ENCODE data around the gene GAS7.
"Not testable (repeated sequence)": the region's sequence is repeated elsewhere in the genome, so short reads cannot be mapped to it uniquely, and the experiment has no call there.

The GAS7 gene

DNA sequence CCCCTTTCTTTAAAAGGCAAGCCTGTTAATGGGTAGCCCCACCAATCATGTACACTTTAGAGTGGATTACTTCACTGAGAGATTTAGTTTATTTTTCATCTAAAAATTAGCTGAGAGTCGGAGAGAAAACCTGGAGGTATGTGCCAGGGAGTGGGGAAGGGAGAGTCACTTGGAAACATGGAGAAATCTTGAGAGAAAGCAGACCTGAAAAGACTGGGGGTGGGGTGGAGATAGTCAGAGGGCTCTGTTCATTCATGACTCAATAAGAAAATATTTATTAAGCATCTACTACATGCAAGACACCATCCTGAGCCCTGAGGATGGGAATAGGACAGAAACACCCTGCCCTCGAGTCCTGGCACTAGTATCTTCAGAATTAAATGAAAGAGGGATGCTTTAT, 265.9 kb downstream of the GAS7 start:
- DNase-seq: no peak

DNA sequence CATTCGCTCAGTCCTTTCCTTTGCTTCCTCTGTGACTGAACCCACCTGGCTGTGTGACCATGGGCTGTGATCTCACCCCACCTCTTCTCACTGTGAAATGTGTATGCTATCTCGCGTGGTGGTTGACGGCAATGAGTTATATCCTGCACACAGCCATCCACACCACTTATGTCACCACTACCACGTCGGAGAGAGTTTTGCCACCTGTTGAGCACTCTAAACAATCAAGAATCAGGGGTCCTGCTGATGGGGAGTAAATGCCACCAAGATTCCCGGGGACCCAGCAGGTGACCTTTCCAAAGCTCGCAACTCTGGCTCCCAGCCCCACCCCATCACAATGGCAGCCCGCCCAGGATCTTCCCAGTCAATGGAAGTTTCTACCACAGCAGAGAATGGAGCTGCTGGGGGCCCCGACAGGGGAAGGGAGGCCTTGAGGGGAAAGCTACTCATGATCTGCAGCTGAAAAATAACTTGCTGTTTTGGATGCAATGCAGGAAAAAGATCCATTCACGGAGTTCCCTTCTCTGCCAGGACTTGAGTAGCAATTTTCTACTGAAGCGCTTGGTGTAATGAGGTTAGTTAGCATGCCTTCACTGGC, 267.2 kb downstream of the GAS7 start:
- DNase-seq: no peak

DNA sequence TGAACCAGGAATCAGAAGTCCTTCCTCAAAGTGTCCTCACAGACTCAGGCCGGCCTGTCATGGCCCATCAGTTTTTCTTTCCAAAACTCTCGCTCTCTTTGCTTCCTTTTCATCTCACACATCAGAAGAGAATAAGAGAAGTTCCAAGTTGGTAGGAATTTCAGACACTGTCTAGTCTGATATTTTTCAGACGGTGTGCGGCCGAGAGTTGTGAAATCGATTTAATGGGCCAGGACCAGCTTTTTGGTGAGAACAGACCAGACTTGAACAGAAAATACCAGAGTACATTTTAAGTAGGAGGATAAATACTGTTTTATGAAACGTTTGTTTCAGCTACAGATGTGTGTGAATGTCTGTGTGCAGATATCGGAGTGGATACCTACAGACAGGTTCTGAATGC, 268.5 kb downstream of the GAS7 start:
- DNase-seq: no peak

DNA sequence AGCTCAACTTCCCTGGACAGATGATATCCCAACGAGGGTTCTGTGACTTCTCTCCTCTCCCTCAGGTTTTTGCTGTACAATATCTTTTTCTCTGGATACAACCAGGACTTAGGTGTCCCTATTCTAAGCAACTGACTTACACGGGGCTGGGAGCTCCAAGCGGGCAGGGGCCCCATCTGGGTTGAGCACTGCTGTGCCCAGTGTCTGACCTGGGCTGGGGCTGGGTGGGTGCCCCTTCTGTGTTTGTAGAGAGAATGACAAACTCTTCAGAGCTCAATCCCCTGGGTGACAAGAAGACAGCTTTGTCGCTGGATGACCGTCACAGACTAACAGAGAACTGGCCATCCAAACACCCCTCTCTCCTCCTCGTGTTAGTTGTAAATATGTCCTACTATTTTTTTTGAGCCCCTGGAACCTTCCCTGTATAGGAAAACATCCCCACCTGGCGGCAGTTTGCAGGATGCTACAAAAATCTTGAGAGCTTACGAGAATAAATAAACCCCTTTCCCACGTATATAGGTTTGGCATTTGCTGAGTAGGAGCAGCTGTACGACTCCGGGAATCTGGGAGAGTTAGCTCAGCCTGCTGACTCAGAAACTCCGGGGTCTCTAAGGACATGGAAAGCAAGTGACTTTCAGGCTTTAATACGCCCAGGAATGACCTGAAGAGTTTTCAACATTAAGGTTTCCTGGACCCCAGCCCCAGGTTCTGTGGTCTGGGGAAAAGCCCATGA, 269.6 kb downstream of the GAS7 start:
- no peak for DNase-seq

DNA sequence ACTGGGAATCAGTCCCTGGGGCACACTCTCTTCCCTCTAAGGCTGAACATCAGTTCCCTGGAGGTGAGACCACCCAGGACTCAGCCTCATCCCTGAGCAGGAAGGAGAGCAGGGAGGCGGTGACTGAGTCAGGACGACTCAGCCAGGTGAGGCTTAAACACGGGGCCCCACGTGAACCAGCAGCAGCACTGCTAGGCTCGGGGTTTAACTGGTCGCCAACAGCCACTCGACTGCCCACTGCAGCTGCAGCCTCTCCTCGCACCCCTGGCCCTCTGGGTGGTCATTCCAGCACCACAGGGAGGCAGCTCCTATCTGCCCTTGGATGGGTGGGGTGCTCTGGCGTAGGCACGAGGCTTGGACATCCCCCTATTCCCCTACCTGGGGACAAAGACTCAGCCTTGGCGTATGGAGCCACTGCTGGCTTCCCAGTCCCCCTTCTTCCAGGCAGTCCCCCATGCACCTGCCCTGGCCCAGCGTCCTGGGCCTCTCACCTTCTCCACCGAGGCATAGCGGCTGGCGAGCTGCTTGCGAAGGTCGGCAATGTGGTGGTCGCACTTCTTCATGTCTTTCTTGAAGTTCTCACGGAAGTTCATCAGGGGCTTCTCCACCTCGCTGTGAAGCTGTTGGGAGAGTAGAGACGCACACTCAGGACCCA, 272.1 kb downstream of the GAS7 start:
- no peak for DNase-seq

DNA sequence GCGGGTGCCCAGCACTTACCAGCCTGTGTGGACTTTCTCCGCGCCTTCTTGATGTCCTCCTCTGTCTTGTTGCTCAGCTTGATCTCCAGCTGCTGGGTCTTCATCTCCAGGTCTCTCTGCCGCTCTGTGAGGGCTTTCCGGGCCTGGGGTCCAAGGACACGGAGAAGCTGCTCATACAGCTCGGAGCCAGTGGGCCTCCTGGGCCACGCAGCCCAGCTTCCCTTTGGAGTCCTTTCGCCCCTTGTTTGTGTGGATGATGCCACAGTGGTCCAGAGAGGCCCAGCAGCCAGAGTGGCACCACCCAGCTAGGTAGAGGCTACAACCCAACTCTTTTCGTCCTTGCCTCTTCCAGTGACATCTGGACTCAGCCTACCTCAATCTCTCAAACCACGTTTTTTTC, 272.9 kb downstream of the GAS7 start:
- DNase-seq: no peak

DNA sequence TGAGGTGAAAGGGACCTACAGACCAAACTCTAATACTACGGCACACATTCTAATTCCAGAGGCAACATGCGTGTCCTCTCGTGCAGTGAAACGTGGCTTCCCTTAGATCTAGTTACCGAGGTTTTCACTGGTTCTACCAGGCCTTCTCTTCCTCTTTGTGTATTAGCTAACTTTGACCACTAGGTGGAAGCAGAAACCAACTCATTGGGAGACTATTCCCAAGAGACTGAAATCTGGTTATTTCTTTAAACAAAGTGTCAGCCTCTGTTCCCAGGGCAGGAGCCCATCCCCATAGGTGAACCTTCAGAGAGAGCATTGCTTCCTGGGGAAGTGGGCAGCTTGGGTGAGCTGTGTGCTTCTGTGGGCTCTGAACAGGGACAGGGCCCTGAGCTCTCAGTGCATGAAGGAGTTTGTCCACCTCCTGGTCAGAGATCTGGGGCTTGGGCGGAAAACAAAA, 273.6 kb downstream of the GAS7 start:
- no peak for DNase-seq

DNA sequence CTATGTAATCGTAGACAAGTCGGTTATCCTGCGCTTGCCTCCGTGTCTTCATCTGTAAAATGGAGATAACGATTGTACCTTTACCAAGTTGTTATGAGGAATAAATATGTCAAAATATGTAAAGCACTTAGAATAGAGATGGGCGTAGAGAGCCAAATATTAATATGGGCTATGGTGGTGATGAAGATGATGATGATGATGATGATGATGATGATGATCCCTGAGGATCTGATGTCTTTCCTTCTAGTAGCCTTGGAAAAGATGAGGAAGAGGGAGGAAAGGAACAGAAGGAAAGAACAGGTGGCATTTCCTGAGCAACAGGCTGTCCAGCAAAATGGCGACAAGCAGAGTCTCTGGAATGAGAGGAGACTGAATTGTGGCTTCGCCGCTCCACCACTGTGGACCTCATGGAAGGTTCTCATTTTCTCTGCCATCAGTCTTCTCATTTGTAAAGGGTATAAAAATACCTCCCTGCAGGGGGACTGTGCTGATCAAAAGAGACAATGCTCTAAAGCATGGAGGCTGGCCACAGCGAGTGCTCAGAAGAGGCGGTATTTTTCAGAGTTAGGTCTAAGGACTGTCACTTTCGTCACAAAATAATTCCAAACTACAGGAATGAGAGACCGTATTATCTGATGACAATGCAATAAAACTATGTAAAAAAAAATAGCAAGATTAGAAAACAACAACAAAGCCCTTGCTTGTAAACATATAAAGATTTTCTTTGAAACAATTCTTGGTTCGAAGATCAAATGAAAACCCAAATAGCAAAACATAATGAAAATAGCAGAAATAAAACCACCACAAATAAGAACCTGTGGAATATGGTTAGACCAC, 276.2 kb downstream of the GAS7 start:
- DNase-seq: no peak

DNA sequence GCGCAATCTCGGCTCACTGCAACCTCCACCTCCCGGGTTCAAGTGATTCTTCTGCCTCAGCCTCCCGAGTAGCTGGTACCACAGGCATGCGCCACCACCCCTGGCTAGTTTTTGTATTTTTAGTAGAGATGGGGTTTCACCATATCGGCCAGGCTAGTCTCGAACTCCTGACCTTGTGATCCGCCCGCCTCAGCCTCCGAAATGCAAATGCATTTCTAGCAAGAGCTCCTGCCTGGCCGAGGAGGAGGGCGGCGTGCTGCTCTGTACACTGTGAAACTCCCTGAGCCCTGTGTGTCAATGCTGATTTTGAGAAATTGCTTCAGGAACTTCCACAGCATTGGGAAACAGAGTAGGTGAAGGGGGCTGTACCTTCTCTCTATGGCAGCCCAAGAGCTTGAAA, 277.2 kb downstream of the GAS7 start:
- not testable (repeated sequence) for DNase-seq

DNA sequence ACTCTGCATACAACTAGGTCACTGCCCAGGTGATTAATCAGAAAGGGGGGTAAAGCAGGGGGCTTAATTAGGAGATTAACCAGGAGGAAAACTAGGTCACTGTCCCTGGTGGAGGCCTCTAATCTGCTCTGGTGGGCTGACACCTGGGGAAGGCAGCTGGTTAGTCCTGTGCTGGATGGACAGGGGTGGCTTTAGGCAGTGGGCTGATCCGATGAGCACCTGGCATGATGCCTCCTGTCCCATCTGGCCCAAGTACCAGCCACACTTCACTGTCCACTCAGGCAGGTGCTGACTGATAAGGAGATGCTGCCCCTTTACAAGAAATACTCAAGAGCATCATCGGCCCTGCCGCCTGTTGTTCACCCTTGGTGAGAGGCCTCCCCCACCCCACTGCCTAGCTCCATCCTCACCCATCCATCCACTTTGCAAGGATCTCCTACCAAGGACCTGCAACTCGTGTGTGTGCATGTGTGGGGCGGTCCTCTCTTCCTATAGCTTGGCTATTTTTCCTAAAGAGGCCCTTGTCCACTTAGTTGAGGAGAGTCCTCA, 279.5 kb downstream of the GAS7 start:
- DNase-seq: no peak

DNA sequence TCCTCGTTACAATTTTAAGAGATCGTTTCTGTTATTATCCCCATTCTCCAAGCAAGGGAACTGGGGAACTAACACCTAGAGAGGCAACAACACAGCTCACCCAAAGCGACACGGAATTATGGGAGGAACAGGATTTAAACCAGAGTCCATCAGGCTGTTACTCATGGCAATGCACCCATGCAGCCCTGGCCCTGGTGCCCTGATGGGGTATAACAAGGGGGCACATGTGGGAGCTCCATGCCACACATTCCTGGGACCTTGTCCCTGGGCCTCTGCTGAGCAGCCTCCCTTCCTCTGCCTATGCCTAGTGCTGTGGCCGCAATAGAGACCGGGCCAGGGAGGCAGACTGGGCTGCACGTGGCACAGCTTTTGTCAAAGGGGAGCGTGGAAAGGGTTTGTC, 280.1 kb downstream of the GAS7 start:
- no peak for DNase-seq

DNA sequence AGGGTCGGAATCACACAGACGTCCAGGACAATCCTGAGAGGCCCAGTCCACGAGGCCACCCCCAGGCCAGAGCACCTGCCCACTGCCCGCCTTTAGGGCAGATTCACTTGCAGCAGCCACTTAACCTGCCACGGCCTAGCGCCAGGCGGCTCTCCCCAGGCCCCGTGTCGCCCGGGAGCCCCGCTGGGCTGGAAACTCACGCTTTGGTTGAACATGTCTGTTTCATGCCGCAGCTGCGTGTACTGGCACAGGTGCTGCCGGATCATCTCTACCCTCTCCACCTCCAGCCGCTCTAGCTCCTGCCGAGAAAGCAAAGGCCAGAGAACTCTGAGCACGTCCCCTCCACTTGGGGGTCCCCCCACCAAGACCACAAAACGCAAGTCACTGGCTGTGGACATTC, 280.6 kb downstream of the GAS7 start:
- no peak for DNase-seq

DNA sequence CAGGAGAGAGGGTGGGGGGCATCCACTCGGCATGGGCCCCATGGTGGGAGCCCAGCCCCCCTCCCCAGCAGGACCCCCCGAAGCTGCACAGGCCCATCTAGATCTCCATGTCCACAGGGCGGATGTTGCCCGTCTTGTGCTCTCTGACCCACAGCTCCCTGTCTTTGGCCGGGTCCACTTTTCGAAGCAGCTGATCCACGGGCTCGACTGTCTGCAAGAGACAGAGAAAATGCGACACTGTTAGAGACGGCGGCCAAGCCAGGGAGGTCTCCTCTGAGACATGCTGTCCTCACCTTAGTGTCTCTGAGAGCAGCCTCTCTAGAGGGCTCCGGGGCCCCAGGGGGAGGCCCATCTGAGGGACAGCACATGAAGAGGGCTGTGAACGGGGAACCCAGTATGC, 281.3 kb downstream of the GAS7 start:
- no peak for DNase-seq

DNA sequence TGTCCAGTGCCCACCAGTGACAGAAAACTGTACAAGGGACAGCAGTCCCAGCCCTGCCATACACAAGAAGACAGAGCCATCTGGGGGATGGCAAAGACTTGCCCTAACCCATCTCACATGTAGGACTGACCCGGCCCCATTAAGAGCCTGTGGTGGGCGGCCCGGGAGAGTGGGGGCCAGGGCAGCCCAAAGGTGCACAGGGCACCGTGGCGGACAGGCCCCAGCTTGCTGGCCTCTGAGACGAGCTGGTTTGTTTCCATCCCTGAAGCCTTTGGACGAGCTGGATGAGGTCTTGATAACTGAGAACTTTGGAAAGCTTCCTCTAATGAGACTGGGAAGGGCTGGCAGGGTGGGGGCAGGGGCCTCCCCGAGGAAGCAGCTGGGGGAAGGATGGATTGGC, 282.3 kb downstream of the GAS7 start:
- no peak for DNase-seq

DNA sequence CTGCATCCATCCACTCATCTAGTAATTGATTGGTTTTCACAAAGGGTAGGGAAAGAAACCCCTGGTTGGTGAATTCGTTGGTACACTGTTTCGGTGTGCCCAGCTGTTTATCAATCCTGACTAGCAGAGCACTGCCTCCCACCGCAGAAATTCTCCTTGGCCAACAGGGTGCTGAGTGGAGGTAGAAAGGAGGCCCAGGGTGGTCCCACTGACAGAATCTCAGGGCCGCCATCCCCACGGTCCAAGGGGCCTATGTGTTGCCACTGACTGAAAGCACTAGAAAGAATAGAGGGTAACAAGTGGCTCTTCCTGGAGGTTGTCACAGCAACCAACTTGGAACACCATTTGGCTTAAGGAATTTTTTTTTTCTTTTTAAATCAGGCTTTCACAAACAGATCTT, 284.9 kb downstream of the GAS7 start:
- no peak for DNase-seq

DNA sequence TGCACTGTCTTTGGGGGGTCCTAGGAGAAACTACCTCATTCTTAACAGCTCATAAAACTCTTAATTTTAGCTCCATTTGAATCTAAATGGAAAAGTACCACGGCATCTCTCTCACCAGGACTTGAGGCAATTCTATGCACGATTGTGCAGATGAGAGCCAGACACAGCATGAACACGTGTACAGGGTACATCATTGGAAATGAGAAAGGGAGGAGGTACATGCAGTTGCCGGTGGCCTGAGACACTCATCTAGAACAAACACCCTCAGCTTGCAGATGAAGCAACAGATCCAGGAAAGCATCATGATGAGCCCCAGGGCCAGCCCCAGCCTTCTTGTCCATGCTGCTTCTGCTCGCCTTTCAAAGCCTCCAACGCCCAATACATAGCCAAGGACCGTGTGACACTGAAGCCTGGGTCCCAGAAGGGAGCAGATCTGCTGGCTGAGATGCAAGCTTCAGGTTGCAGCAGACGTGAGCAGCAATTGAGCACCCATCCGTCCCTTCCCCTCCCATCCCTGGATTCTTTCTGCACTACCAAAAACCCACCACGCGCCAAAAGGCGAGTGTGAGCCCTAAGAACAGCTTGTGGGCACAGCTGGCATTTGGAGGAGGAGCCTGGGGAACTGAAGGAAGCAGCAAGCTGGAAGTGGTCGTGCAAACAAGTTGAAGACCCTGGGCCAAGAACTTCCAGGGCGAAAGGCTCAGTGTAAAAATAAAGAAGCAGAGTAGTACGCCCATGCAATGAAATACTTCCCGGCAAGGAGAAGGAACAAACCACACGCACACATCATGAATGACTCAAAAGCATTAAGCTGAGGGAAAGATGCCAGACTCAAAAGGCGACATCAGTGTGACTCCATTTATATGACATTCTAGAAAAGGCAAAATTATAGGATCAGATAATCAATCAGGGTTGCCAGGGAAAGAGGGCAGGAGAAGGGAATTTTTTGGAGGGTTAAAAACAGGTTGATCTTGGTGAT, 286.0 kb downstream of the GAS7 start:
- DNase-seq: no peak

DNA sequence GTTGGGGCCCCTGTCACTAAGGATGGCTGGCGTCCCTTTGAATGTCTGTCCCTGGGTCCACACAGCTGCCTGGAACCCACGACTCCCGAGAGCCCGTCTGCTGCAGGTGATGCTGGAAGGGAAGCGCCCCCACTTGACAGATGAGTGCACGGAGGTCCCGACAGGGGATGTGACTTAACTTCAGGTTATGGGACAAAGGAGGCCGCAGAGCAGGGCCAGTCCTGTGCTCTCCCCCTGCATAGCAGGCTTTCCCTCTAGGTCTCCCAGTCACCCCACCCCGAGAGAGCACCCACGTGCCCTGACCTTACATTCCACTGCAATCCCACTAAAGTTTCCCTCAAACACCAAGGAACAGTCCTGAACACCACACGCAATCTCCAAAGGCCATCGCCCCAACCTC, 287.3 kb downstream of the GAS7 start:
- DNase-seq: no peak

DNA sequence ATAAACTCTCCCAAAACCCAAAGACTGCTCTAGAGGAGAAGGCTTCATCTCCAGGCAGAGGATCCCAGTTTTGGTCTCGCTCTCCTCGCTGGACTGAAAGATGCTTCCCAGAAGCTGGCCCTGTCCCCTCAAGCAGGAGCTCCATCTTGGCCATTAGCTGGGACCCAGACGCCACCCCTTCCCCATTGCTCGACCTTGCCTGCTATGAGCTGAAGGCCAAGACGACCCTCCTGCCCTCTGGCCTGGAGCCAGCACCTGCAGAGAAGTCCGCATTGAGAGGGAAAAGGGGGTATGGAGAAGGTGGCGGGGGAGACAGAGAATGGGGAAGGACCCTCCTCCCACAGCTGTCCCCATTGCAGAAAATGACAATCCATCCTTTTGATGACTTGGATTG, 289.8 kb downstream of the GAS7 start:
- no peak for DNase-seq

DNA sequence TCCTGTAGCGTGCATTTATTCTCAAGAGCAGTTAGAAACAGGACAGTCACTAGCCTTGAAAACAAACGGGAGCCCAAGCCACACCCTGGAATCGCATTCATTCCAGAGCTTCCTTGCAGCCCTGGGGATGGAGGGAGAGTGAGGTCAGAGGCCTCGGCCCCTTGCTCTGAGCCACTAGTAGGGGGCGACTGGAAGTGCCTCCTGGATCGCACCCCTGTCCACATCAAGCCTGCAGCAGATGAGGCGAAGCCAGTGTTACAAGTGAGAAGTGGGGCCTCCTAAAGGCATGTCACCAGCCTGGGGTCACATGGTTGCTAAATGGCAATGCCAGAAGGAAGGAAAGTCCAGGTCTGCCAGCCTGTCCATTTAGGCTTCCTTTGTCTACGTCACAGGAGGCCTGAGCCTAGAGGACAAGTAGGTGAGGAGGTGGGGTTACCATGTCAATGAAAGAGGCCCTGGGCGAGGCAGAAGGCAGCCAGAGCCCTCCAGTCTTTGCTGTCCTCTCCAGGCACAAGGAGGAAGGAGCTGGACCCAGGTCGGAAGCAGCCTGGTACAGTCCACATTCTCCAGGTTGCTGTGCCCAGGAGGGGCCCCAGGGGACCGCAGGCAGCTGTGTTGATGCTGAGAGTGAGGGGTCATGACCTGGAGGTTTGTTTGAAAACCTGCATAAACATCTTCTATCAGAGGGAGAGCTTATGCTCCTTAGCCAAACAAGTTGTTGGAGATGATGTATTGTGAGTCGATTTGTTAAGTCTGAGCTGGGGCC, 290.3 kb downstream of the GAS7 start:
- no peak for DNase-seq

DNA sequence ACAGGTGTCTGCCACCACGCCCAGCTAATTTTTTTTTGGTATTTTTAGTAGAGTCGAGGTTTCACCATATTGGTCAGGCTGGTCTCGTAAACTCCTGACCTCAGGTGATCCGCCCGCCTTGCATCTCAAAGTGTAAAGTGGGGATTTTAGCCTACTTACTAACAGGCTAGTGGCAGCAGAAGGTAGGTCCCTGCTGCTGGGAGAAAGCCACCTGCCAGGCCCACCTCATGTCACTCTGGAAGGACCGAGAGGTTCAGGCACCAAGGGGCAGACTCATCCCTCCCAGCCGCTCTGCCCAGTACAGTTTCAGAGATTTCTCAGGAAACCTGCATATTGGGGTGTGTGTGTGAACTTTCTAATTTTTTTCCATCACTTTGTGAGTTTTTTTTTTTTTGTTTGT, 291.3 kb downstream of the GAS7 start:
- DNase-seq: no peak

DNA sequence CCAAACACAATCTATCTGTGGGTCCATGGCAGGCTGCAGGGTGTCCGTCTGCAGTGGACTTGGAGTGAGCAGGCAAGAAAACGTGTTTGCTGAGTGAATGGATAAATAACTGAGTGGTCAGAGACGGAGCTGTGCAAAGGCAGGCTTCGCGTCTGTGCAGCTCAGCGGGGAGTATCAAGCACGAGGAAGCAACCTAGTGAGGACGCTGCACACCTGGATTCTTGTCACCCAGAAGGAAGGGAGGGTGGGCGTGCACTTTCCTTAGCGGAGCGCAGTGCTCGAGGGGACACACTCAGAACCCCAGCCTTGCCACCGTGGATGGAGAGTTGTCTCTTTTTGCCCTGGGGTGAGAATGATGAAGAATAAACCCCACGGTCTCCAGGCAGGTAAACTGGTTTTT, 291.8 kb downstream of the GAS7 start:
- DNase-seq: no peak
